ENCODE results near the gene PTRH2.

GRCh38 chr17:59676716-59677115, 30.5 kb downstream of the PTRH2 start:
- TF ChIP-seq CTCF (IDR thresholded peaks at IDR 0.05; ENCODE audit: poor library complexity) (no peak), EZH2 (IDR thresholded peaks at IDR 0.05; ENCODE audit: borderline replicate concordance) (no peak), EZH2phosphoT487 (IDR thresholded peaks at IDR 0.05; ENCODE audit: low read depth, severe bottlenecking, unreplicated experiment) (no peak)
